Stimulated activated naive CD4-positive, alpha-beta T cell (primary cell): ENCODE results near the gene LLGL2.

ENCODE experiments used
- DNase-seq, 6 experiments: peaks; one replicate each; lab custom pipeline; 2025; lab: John Stamatoyannopoulos, UW

Gene LLGL2

DNA sequence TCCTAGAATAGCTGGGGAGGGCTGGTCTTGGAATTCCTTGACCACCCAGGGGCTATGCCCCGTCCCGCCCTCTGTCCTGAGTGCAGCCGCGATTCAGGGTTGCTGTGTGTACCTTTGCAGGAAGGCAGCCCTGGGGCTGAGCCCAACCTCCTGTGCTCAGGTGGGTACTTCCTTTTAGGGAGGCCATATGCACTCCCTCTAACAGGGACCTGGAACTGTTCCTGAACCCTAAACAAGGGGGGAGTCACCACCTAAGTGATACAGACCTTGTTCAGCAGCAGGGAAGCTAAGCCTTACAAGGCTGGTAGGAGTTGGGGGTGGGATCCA lies 24.6 kb downstream of the LLGL2 start:
- no peak for DNase-seq

DNA sequence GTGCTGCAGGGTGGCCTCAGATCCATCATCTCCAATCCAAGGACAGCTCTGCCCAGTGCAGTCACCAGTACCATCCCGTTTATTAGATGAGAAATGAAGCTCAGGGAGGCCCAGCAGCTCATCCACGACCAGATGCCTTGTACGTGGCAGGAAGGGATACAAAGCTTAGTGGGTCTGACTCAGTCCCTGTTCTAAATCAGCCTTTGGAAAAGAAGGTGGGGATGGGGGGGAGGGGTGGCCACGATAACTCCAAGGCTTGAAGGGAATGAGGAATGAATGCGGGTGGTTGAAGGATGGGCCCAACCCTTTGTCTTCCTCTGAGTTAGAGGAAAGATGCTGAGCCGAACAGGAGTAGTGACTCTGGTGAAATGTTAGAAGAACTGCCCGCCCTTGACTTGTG lies 25.8 kb downstream of the LLGL2 start:
- no peak for DNase-seq

DNA sequence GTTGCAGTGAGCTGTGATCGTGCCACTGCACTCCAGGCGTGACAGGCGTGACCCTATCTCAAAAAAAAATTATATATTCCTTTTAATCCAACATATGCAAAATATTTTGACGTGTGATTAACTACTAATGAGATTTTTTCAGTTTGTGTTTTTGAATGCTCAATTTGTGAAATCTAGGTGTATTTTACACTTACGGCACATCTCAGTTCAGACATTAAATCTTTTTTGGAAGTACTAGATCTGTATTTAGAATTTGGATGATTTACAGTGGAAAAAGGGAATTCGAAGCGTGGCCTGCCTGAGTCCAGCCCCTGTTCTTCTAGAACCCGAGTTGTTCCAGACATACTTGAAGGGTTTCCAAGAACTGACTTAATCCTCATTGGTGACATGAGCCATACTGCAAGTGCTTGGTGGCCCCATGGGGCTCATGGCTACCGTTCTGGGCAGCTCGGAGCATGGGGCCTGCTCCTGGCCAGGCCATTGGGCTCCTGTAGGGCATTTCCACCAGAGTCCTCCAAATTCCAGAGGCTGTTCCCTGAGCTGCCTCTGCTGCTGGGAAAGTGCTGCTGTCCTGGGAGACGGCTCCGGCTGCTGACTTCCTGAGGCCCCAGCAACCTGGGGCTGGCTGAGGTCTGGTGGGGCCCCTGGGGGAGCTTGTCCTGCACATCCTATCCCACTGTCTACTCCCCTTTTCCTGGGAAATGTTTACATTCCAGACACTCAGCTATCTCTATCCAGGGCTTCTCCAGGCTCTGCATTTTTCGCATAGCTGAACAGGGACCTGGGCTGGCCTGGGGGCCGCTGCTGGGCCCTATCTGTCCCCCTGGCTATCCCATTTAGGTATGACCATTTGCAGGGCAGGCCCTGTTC lies 27.2 kb downstream of the LLGL2 start:
- DNase-seq: no peak

DNA sequence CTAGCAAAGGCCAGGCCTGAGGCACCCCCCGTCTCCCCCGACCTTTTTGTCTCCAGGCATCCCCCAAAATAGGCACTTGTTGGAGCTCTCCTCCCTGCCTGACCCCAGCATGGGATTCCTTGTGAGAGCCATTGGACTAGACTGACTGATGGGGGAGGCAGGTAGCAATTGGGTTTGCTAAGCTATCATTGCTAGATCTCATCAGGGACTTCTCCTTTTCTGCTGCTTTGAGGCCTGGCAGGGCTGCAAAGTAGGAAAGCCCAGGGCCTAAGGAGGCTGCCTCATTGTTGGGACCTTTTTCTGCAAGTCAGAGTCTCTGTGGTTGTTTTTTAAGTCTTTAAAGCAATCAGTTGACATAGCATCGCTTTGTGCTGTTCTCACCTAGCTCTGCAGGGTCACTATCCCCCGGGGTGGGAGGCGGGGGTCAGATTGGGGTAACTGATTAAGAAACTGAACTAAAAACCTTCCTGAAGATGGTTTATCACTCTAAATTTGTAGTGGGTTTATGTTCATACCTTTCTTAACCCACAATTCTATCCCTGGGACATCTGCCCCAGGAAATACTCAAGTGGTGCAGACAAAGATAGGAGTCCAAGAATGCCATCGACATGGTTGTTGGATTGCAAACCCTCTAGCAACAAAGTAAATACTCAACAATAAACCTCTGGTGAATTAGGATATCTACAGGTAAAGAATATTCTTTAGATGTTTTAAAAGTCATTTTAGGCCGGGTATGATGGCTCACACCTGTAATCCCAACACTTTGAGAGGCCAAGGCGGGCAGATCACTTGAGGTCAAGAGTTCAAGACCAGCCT lies 28.0 kb downstream of the LLGL2 start:
- DNase-seq: no peak

DNA sequence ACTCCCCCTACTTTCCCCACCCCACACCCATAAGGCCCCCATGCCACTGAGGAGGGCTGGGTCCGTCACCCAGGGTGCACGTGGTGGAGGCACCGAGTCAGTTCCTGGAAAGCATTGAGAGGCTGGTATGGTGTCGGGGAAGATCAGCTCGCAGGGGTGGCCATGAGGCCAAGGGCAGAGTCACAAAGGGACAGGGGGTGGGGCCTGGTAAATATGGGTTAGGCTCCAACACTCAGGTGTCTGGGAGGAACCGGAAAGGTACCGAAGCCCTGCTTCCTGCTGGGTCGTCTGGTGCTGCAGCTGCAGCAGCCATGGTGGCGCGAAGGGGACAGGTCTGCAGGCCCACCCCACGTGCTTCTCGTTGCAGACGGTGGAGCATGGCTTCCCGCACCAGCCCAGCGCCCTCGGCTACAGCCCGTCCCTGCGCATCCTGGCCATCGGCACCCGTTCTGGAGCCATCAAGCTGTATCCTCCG lies 30.2 kb downstream of the LLGL2 start:
- DNase-seq: no peak

DNA sequence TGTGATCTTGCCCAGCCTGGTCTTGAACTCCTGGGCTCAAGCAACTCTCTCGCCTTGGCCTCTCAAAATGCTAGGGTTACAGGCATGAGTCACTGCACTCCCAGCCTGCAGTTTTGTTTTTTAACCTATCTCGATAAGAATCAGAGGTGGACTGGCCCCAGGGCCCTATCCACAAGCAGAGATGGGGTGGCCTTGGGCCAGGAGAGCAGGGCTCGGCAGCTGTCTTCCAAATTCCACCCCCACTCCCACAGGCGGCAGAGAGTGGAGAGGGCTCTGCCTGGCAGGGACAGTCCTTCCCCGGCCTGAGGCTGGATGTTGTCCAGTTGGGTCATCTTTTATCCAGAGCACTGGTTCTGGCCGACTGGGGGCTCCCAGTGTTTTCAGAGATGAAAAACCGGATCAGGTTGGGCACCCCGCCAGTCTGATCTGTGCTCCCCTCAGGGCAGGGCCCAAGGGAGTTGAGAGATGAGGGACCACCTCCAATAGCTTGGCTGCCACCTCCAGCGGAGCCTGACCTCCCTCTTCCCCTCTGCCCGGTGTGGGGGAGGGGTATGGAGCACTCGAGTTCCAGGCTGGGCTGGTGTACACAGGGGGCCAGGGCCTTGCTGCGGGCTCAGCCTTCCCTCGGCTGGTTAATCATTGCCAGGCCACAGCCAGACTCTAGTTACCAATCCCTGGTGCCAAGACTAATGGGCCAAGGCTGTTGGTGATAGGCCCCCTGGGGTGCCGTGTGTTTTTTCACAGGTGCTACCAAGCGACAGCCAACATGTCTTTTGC lies 31.8 kb downstream of the LLGL2 start:
- DNase-seq: no peak

DNA sequence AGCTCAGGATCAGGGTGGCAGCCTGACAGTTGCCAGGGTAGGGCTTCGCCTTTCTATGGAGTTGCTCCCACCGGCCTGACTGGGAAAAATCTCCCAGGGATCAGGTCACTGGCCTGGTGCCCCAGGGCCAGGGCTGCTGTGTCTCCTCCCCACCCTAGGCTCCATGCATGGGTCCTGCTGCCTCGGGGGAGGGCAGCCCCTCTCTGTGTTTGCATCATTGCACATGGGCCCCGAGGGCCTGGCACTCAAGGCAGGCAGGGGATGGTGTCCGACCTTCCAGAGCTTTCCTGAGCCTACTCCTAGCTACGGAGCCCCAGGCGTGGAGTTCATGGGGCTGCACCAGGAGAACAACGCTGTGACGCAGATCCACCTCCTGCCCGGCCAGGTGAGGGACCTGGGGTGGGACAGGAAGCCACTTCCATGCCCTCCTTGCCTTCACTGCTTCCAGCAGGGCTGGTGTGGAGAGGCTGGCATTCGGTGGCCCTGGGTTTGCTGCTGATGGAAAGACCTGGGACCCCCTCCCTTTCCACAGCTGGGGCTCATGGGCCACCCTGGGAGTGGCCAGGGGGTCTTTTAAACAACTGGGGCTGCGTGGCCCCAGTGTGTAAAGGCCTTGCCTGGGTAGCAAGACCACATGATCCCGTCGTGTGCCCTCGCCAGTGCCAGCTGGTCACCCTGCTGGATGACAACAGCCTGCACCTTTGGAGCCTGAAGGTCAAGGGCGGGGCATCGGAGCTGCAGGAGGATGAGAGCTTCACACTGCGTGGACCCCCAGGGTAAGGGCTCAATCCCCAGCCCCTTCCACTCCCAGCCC lies 32.6 kb downstream of the LLGL2 start:
- DNase-seq: no peak

DNA sequence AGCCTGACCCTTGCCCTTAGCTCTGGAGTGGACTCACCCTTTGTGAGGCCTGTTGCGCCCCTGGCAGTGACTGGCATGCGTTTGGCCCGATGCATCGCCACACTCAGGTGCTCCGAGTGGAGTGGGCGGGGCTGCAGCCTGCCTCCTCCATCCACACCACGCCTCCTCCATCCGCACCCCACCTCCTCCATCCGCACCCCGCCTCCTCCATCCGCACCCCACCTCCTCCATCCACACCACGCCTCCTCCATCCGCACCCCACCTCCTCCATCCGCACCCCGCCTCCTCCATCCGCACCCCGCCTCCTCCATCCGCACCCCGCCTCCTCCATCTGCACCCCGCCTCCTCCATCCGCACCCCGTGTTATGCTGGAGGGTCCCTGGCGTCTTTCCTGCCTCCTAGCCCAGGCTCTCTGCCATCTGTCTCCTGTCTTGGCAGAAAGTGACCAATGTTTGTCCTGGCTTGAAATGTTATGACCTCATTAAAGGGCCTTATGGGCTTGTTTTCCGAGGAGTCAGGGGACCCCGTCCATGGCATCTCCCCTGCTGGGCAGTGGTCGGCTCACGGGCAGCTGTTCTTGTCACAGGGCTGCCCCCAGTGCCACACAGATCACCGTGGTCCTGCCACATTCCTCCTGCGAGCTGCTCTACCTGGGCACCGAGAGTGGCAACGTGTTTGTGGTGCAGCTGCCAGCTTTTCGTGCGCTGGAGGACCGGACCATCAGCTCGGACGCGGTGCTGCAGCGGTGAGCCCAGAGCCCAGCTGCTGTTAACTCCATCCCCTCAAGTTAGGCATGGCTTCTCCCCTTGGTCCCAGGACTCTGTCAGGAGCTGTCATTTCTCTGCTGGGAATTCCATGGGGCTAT lies 33.4 kb downstream of the LLGL2 start:
- no peak for DNase-seq

DNA sequence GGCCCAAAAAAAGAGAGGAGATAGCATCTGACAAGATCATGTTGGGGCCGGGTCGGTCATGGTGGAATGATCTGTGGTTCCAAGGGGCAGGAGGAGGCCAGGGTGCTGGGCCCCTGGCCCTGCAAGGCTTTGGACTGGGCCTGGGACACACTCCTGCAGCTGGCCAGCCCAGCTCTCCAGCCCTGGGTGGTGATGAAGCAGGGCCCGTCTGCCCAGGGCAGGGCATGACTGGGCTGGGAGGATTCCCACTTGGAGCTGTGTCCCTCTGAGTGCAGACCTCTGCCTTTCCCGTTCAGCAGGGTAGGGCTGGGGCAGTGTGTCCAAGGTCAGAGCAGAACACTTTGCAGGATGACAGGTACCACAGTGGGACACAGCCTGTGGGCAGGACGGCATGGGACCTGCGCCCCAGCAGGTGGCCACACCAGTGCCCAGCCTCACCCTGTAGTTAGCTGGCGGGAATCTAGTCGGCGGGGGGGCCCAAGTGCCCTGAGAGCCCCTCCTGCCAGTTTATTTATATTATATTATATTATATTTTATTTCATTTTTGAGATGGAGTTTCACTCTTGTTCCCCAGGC lies 34.5 kb downstream of the LLGL2 start:
- no peak for DNase-seq

DNA sequence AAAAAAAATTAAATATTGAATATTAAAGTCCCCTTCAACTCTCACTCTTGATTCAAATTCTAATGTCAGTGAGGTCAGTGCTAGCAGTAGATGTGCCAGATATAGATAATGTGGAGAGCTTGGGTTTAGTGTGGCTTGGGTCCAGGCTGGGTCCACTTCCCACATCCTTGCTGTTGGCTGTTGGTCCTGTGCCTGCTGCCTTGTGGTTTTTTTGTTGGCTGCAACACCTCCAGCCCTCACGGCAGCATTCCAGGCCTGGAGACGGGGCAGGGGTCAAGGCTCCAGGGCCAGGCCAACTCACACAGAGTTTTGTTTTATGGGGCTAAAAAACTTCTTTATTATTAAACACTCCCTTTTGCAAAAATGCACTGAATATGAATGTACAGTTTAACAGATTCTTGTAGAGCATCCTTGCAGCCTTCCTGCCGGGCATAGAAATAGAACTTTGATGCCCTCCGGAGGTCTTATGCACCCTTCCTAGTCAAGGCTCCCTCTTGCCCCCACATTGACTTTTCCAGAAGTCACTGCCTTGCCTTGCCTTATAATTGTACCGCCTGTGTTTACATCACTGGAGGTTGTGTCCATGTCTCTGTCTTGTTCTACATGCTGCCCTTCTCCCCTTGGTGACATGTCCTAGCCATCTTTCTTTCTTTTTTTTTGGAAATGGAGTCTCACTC lies 36.6 kb downstream of the LLGL2 start:
- DNase-seq: no peak

DNA sequence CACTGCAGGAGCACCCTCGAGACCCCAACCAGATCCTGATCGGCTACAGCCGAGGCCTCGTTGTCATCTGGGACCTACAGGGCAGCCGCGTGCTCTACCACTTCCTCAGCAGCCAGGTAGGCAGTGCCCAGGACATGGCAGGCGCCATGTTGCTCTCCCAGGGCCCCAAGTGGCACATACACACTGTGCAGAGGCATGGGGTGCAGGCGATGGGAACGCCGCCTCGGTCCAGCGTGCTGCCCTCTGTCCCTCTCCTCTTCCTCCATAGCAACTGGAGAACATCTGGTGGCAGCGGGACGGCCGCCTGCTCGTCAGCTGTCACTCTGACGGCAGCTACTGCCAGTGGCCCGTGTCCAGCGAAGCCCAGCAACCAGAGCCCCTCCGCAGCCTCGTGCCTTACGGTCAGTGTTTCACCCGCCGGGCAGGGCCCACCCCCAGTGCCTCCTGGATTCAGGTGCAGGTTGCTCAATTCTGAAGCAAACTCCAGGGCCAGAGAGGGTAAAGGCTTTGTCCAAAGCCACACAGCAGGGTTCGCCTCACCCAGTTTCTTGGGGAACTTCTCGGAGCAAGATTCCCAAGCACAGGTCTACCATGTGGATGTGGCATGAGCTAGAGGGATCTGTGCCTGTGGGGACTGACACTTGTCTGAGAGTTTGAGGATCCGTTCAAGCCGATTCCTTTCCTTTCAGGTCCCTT lies 37.7 kb downstream of the LLGL2 start:
- no peak for DNase-seq

DNA sequence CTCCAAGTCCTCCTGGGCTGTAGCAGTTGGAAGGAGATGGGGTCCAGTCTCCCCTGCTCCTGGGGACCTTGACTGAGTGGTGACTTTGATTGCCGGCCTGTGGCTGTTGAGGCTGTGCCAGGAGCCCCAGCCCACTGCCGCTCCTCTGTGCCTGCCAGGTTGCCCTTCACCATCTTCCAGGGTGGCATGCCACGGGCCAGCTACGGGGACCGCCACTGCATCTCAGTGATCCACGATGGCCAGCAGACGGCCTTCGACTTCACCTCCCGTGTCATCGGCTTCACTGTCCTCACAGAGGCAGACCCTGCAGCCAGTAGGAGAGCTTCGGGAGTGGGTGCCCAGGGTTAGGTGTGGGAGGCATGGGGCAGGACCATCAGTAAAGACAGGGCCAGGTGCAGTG lies 38.7 kb downstream of the LLGL2 start:
- no peak for DNase-seq

DNA sequence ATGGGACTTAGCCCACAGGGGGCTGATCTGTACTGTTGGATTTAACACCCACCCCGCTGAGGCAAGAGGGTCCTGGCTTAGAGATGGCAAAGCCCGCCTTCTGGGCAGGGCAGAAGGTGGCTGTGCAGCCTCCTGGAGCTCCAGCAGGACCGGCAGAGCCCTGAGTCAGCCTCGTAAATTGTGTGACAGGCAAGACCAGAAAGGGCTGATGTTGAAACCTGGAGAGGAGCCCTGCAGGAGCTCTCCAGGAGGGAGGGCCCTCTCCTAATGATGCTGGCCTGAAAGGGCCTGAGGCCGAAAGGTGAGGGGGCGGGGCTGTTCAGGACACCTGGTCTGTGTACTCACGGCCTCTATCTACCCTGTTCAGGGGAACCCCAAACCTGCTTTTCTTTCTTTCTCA lies 39.6 kb downstream of the LLGL2 start:
- no peak for DNase-seq

DNA sequence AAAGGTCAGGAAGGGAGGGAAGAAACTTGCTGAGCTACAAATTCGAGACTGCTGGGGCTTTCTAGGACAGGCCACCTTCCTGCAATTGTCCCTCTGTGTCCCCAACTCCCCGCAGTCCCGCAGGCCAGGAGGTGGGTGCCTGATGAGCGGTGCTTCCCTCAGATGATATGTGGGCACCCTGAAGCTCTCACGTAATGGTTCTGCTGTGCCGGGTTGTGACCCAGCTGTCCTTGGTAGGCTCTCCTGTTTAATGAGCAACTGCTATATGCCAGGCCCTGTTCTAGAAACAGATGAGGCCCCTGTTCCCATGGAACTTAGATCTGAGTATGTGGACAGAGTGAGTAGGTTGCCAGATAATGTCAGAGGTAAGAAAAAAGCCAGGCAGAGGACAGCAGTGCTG lies 40.1 kb downstream of the LLGL2 start:
- no peak for DNase-seq

DNA sequence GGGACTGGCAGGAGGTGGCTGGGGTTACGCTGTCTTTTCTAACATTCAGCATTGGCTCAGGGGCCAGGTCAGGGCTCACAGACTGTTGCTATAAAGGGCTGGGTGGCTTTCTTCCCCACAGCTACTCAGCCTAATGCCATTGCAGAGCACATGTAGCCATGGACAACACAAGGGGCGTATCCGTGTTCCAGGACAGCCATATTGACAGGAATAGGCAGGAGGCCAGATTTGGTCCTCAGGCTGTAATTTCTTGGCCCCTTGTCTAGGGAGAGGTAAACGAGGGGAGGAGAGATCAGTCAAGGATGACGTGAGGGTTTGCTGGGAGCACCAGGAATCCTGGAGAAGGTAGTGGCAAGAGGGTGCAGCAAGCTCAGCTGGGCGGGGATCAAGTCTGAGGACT lies 40.9 kb downstream of the LLGL2 start:
- DNase-seq: no peak

DNA sequence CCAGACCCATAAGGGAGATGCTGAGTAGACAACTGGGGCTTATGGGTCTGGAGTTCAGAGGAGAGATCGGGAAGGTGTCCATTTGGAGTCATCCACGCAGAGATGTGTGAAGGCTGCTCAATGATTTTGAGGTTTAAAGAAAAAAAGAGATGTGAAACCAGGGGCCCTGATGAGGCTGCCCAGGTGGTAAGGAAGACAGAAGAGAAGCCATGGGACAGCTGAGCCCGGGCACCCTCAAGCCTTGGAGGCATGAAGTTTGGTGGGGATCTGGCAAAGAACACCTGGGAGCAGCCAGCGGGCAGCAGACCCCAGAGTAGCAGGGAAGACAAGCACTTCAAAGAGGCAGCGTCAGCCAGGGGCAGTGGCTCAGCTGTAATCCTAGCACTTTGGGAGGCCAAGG lies 41.3 kb downstream of the LLGL2 start:
- DNase-seq: no peak

DNA sequence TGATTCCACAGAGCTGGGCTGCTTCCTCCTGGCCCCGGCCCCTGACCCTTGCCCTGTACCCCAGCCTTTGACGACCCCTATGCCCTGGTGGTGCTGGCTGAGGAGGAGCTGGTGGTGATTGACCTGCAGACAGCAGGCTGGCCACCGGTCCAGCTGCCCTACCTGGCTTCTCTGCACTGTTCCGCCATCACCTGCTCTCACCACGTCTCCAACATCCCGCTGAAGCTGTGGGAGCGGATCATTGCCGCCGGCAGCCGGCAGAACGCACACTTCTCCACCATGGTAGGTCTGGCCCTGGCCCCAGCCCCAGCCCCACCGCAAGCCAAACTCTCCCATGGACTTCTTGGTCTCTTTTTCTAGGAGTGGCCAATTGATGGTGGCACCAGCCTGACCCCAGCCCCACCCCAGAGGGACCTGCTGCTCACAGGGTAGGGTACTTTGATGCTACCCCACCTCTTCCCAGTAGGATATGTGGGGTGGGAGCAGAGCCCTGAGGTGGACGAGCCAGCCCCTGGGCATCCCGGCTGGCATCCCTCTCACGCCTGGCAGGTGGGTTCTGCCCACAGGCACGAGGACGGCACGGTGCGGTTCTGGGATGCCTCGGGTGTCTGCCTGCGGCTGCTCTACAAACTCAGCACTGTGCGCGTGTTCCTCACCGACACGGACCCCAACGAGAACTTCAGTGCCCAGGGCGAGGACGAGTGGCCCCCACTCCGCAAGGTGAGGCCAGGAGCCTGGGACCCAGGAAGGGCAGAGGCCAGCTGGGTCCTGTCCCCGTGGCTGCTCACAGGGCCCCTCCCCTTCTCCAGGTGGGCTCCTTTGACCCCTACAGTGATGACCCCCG lies 43.1 kb downstream of the LLGL2 start:
- no peak for DNase-seq

DNA sequence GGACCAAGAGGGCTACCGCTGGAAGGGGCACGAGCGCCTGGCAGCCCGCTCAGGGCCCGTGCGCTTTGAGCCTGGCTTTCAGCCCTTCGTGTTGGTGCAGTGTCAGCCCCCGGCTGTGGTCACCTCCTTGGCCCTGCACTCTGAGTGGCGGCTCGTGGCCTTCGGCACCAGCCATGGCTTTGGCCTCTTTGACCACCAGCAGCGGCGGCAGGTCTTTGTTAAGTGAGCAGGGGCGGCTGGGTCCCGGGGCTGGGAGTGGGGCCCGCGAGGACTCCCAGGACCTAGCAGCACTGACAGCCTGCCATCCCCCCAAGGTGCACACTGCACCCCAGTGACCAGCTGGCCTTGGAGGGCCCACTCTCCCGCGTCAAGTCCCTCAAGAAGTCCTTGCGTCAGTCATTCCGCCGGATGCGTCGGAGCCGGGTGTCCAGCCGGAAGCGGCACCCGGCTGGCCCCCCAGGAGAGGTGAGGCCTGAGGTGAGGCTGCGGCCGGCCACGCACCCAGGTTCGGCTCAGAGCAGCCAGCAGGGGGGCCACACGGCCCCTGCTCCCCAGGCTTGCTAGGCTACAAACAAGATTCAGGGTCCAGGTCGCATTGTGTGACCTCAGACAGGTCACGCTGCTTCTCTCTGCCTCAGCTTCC lies 44.7 kb downstream of the LLGL2 start:
- no peak for DNase-seq
